Activated CD8-positive, alpha-beta memory T cell treated with anti-CD3 and anti-CD28 coated beads, Interleukin-2, amount 10 ng/mL, durations not matched to agents 7 days and 5 days (primary cell): ENCODE measurements around the gene SLC1A1. TPM values are rescaled to one million over a fixed set of nuclear protein-coding genes. Genes with fewer than 3 reads are reported as not detected.

ENCODE experiments used
- total RNA-seq, 2 experiments: library from RNA; stranded (reverse); gene quantifications; one replicate each; pipeline ENCODE4 v1.2.3, GENCODE V29; 2021

The SLC1A1 gene
- total RNA-seq, 2 experiments from 2014 or later: 0.14 TPM; not detected in 1

Other genes with a start within 250 kb of the SLC1A1 start
- under 1 TPM in 1 of 2 experiments, not detected in 1; 0.30 TPM for gene GLIS3, start 190.4 kb upstream of the SLC1A1 start, total RNA-seq
- 10 to 100 TPM in 1 of 2 experiments, 1 to 10 TPM in 1; 9.3 to 10.2 TPM for gene PLPP6, start 171.8 kb downstream of the SLC1A1 start, total RNA-seq
- under 1 TPM; 0.56 to 0.73 TPM for gene SPATA6L, start 176.0 kb downstream of the SLC1A1 start, total RNA-seq
- 10 to 100 TPM; 10.1 to 12.4 TPM for gene CDC37L1, start 189.1 kb downstream of the SLC1A1 start, total RNA-seq